Panc1 (cell line): ENCODE measurements around the gene P2RX2.

Experiments
- POLR2AphosphoS5 ChIP-seq: IDR thresholded peaks from 2 replicates; pipeline ENCODE4 v1.6.1; 2012; ENCODE audit warnings: mild to moderate bottlenecking, low read depth, low read length, moderate library complexity
- TF ChIP-seq, protein P1 (sequence below): fragments of 450-650 bp; IDR thresholded peaks from 2 replicates; pipeline ENCODE4 v1.5.1; 2017; ENCODE audit warnings: mild to moderate bottlenecking

DNA sequence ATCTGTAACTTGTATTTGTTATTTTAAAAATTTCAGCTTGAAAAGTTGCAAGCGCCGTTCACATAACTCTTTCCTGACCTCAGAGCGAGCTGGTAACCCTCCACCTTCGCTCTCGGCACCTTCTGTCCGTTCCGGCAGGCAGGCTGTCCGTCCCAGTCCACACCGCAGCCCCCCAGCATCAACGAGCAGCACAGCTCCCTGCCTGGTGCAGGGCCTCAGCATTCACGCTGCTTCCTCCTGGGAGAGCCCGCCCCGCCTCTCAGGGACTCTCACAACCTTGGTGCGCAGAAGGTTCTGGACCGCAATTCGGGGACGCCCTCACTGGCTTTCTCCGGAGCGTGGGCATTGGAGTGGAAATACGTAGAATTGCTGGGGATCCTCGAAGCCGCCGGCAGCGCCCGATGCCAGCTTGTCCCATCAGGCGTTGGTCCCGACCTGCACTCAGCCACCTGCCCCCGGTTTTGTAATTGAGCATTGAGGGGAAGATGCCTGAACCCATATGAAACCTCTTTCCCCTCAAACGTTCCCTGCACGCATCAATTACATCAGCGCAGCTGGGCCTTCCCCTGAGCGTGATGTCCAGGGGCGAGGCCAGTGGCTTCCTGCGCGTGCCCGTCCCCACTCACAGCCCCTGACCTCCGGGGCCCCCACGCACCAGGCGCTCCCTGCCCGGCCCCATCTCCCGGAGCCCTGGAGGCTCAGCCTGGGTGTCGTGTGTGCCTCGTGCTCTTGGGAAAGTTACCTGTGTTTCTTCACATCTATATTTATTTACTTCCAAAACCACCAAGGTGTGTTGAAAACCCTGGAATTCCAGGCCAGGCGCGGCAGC is 27.3 kb upstream of the P2RX2 start:
- TF ChIP-seq, protein P1, sequence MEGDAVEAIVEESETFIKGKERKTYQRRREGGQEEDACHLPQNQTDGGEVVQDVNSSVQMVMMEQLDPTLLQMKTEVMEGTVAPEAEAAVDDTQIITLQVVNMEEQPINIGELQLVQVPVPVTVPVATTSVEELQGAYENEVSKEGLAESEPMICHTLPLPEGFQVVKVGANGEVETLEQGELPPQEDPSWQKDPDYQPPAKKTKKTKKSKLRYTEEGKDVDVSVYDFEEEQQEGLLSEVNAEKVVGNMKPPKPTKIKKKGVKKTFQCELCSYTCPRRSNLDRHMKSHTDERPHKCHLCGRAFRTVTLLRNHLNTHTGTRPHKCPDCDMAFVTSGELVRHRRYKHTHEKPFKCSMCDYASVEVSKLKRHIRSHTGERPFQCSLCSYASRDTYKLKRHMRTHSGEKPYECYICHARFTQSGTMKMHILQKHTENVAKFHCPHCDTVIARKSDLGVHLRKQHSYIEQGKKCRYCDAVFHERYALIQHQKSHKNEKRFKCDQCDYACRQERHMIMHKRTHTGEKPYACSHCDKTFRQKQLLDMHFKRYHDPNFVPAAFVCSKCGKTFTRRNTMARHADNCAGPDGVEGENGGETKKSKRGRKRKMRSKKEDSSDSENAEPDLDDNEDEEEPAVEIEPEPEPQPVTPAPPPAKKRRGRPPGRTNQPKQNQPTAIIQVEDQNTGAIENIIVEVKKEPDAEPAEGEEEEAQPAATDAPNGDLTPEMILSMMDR = no peak
- no peak for TF ChIP-seq POLR2AphosphoS5
